ENCODE measurements around the gene METTL25B.

GRCh38 chr1:156750191-156750672 is 22.0 kb downstream of the METTL25B start:
- no peak for TF ChIP-seq EZH2 (IDR thresholded peaks at IDR 0.05; ENCODE audit: borderline replicate concordance, low read depth, low read length, severe bottlenecking)
- TF ChIP-seq, protein P1, sequence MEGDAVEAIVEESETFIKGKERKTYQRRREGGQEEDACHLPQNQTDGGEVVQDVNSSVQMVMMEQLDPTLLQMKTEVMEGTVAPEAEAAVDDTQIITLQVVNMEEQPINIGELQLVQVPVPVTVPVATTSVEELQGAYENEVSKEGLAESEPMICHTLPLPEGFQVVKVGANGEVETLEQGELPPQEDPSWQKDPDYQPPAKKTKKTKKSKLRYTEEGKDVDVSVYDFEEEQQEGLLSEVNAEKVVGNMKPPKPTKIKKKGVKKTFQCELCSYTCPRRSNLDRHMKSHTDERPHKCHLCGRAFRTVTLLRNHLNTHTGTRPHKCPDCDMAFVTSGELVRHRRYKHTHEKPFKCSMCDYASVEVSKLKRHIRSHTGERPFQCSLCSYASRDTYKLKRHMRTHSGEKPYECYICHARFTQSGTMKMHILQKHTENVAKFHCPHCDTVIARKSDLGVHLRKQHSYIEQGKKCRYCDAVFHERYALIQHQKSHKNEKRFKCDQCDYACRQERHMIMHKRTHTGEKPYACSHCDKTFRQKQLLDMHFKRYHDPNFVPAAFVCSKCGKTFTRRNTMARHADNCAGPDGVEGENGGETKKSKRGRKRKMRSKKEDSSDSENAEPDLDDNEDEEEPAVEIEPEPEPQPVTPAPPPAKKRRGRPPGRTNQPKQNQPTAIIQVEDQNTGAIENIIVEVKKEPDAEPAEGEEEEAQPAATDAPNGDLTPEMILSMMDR (IDR thresholded peaks at IDR 0.05; ENCODE audit: extremely low read depth in 1 of 2, insufficient read depth in 1 of 2, low read depth in 1 of 2, low read length in 2 of 2): no peak
- TF ChIP-seq POLR2A (IDR thresholded peaks at IDR 0.05; ENCODE audit: low read depth, low read length): no peak
- TF ChIP-seq, protein P2, sequence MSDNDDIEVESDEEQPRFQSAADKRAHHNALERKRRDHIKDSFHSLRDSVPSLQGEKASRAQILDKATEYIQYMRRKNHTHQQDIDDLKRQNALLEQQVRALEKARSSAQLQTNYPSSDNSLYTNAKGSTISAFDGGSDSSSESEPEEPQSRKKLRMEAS (IDR thresholded peaks at IDR 0.05; ENCODE audit: insufficient read depth, insufficient read length): no peak

All from endothelial cell of umbilical vein (primary cell).